DND-41 (cell line): ENCODE data around the gene GGT5.

Source experiments
- CTCF ChIP-seq: IDR thresholded peaks from 2 replicates; pipeline ENCODE4 v1.5.1; 2012; ENCODE audit warnings: borderline replicate concordance, low read length, moderate library complexity, mild to moderate bottlenecking; ENCODE audit not compliant: poor library complexity, severe bottlenecking; ENCODE audit errors: extremely low read depth
- EZH2 ChIP-seq: IDR thresholded peaks from 3 replicates; pipeline ENCODE4 v1.6.1; 2012; ENCODE audit warnings: borderline replicate concordance, low read depth, mild to moderate bottlenecking, moderate library complexity, low read length, inconsistent platforms; ENCODE audit not compliant: severe bottlenecking

- TF ChIP-seq CTCF (no peak), EZH2 (no peak)
Observed at GRCh38 chr22:24232124-24232523, 12.8 kb downstream of the GGT5 start.
